ENCODE results near the gene ADIRF. TPM values are rescaled to one million over a fixed set of nuclear protein-coding genes. Genes with fewer than 3 reads are reported as not detected.

ADIRF gene
- total RNA-seq, 2 donors from 2014 or later: not detected

GRCh38 chr10:86956848-86957448 lies 11.3 kb upstream of the ADIRF start:
- no peak overlapping the region for H3K27ac Mint-ChIP-seq
- H3K36me3 Mint-ChIP-seq: peaks cover 6 to 7% of the 10 kb centered on the region in 2 donors
- DNase-seq (ENCODE audit: low spot score in 2 of 2) (no peak), ATAC-seq (no peak)
- peaks cover 6% of the 10 kb centered on the region in 2 donors for H3K9me3 Mint-ChIP-seq

- DNase-seq (ENCODE audit: low spot score in 2 of 2): no peak
- Mint-ChIP-seq H3K9me3 (no peaks in the 10 kb centered on the region), H3K36me3 (peaks cover 0 to under 1% of the 10 kb centered on the region in 2 donors), H3K27ac (no peak within 1 kb of the TSS)
- no peak for ATAC-seq
Measured at GRCh38 chr10:86957471-86958115, 10.7 kb upstream of the ADIRF start, which contains the start of gene MMRN2. Gene MMRN2, minus strand, starts transcription at chr10:86957615. Its CDS starts 74 bp downstream, at chr10:86957541.

- Mint-ChIP-seq H3K9me3 (no peaks in the 10 kb centered on the region), H3K36me3 (no peaks in the 10 kb centered on the region), H3K27ac (no peak within 1 kb of the TSS)
- DNase-seq (ENCODE audit: low spot score in 2 of 2) (no peak), ATAC-seq (no peak)
Measured at GRCh38 chr10:86958116-86958900, 10.0 kb upstream of the ADIRF start, which contains the start of gene SNCG. Gene SNCG, plus strand, starts transcription at chr10:86958599. Its CDS starts 99 bp downstream, at chr10:86958698.

DNA sequence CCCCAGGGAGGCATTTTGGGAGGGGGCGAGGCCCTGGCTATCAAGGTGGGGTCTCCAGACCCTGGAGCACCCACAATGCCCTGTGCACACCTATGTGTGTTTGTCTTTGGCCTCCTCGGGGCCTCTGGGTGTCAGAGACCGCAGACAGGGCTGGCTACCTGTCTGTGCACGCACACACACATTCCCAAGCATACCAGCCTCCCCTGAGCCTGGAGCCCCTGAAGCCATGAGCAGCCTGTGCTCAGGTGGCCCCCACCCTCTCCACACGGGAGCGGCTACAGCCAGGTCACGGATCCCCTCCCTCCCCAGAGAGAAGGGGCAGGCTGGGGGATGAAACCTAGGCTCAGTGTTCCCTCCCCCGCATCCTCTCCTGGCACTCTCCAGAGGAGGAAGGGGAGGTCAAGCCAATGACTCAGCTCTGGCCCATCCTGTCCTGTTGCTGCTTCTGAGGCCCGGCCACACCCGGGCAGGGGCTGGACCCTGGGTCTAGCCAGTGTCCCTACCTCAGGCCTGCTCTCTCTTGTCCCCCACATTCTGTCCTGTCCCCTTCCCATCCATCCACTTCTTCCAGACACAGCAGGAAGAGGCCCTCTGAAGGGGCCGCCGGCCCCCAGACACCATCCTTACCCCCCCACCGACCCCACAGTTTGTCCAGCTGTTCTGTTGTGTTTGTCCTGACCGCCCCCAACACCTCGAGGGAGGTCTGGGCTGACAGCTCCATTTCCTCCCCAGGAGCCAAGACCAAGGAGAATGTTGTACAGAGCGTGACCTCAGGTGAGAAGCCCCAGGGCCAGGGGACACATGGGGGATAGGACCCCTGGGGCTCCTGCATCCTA lies 9.2 kb upstream of the ADIRF start:
- H3K27ac Mint-ChIP-seq: no peak overlapping the region
- no peak for ATAC-seq
- no peaks in the 10 kb centered on the region for H3K36me3 Mint-ChIP-seq
- no peaks in the 10 kb centered on the region for H3K9me3 Mint-ChIP-seq
- DNase-seq (ENCODE audit: low spot score in 2 of 2): no peak

DNA sequence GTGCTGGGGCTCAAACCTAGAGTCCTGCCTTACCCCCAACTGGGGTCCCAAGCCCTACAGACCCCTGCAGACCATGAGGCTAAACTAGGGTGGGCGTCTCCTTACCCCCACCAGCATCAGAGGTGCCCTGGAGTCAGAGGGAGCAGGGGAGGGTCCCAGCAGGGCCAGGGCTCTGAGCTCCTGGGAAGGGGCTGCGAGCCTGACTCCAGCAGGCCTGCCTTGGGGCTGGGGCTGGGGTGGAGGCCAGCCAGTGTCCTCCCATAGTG lies 8.6 kb upstream of the ADIRF start:
- no peak overlapping the region for H3K27ac Mint-ChIP-seq

GRCh38 chr10:86960003-86960862 lies 8.0 kb upstream of the ADIRF start:
- ATAC-seq (peak; percentile 68 to 89), DNase-seq (ENCODE audit: low spot score in 2 of 2) (peak in 1 of 2 donors; percentile 61)
- no peaks in the 10 kb centered on the region for H3K9me3 Mint-ChIP-seq
- H3K36me3 Mint-ChIP-seq: no peaks in the 10 kb centered on the region
- no peak overlapping the region for H3K27ac Mint-ChIP-seq

More for the DNA sequence above, 8.6 kb upstream of the ADIRF start:
- DNase-seq (ENCODE audit: low spot score in 2 of 2) (no peak), ATAC-seq (no peak)
- Mint-ChIP-seq H3K9me3 (no peaks in the 10 kb centered on the region), H3K36me3 (no peaks in the 10 kb centered on the region)

- ATAC-seq: peak in 1 of 2 donors; percentile 20
- Mint-ChIP-seq H3K9me3 (no peaks in the 10 kb centered on the region), H3K36me3 (no peaks in the 10 kb centered on the region), H3K27ac (no peak overlapping the region)
- no peak for DNase-seq (ENCODE audit: low spot score in 2 of 2)
Measured at GRCh38 chr10:86960863-86961434, 7.3 kb upstream of the ADIRF start.

DNA sequence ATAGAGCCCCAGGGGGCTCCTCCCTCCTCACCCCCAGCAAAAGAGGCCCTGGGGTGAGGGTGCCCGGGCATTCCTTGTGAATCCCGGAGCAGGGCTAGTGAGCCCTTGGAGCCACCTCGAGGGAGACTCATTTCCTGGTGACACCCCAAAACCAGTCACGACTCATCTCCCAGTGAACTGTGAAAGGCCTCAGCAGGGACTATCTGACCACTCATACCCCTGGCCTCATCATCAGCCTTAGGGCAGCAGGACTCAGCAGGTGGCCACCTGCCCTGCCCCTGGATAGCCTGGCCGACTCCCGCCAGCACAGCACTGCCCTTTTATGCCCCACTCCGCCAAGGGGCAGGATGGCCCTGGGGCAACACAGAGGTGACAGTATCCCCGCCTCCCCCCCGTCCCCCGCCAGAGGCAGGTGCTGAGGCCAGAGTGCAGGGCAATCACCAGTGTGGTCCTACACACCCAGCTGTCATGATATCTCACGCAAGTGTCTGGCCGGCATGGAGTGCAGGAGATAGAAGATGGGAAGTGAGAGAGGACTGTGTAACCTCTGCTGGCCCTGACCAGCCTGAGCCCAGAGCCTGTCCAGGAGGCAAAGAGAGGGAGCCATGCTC lies 6.7 kb upstream of the ADIRF start:
- Mint-ChIP-seq H3K36me3 (no peaks in the 10 kb centered on the region), H3K27ac (no peak overlapping the region), H3K9me3 (no peaks in the 10 kb centered on the region)
- DNase-seq (ENCODE audit: low spot score in 2 of 2) (no peak), ATAC-seq (peak in 1 of 2 donors; percentile 38)

- ATAC-seq (no peak), DNase-seq (ENCODE audit: low spot score in 2 of 2) (no peak)
- Mint-ChIP-seq H3K36me3 (no peaks in the 10 kb centered on the region), H3K9me3 (no peaks in the 10 kb centered on the region), H3K27ac (peak overlapping the region in 1 of 2 donors; percentile 44)
Measured at GRCh38 chr10:86962136-86962980, 5.9 kb upstream of the ADIRF start.

GRCh38 chr10:86962981-86963310 lies 5.3 kb upstream of the ADIRF start:
- Mint-ChIP-seq H3K27ac (no peak overlapping the region), H3K9me3 (no peaks in the 10 kb centered on the region), H3K36me3 (no peaks in the 10 kb centered on the region)
- ATAC-seq (no peak), DNase-seq (ENCODE audit: low spot score in 2 of 2) (no peak)

DNA sequence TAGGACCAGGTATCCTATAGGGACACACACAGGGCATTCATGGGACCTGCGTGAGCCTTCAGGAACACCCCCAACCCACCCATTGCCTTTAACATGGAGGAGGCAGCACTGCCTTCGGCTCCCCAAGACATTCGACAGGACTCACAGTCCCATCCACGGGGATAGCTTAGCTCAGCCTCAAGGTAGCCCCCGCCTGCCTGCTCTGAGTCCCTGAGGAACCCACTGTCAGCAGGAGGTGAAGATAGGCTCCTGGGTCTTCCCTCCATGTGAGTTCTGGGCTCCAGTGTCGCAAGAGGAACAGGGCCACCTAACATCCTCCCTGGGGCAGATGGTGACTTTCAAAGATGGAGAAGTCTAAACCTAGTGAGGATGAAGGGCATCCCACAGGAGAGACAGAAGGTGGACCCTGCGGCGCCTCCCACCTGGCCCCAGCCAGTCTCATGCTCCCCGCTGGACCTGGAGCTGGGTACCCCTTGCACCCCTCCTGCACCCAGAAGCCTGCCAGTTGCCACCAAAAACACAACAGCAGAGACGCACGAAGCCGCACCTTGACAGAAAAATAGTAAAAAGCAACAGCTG lies 4.9 kb upstream of the ADIRF start:
- no peak for DNase-seq (ENCODE audit: low spot score in 2 of 2)
- no peak for ATAC-seq
- Mint-ChIP-seq H3K9me3 (no peaks in the 10 kb centered on the region), H3K27ac (no peak overlapping the region), H3K36me3 (no peaks in the 10 kb centered on the region)

GRCh38 chr10:86964061-86964846 lies 4.0 kb upstream of the ADIRF start:
- ATAC-seq (no peak), DNase-seq (ENCODE audit: low spot score in 2 of 2) (no peak)
- H3K27ac Mint-ChIP-seq: peak overlapping the region in 1 of 2 donors; percentile 2
- no peaks in the 10 kb centered on the region for H3K36me3 Mint-ChIP-seq
- no peaks in the 10 kb centered on the region for H3K9me3 Mint-ChIP-seq

GRCh38 chr10:86964847-86965190 lies 3.5 kb upstream of the ADIRF start:
- no peak for ATAC-seq
- Mint-ChIP-seq H3K27ac (peak overlapping the region in 1 of 2 donors; percentile 2), H3K36me3 (no peaks in the 10 kb centered on the region), H3K9me3 (no peaks in the 10 kb centered on the region)
- DNase-seq (ENCODE audit: low spot score in 2 of 2): no peak

Measured in activated naive CD4-positive, alpha-beta T cell treated with anti-CD3 and anti-CD28 coated beads, Interleukin-2, amount 50 U/mL, for 72 hours (primary cell).